PFSK-1 (cell line): ENCODE results near the gene LDLR.

Source experiments
- POLR2AphosphoS5 ChIP-seq: IDR thresholded peaks from 2 replicates; pipeline ENCODE4 v1.6.1; 2012; ENCODE audit warnings: low read depth, mild to moderate bottlenecking, control low read depth, low read length, moderate library complexity
- SIN3A ChIP-seq: IDR thresholded peaks from 2 replicates; pipeline ENCODE4 v1.6.1; 2012; ENCODE audit warnings: mild to moderate bottlenecking, low read length, moderate library complexity, borderline replicate concordance; ENCODE audit not compliant: insufficient read depth
- TAF1 ChIP-seq: IDR thresholded peaks from 2 replicates; pipeline ENCODE4 v1.6.1; 2012; ENCODE audit warnings: low read length, control low read depth, borderline replicate concordance; ENCODE audit not compliant: insufficient read depth

DNA sequence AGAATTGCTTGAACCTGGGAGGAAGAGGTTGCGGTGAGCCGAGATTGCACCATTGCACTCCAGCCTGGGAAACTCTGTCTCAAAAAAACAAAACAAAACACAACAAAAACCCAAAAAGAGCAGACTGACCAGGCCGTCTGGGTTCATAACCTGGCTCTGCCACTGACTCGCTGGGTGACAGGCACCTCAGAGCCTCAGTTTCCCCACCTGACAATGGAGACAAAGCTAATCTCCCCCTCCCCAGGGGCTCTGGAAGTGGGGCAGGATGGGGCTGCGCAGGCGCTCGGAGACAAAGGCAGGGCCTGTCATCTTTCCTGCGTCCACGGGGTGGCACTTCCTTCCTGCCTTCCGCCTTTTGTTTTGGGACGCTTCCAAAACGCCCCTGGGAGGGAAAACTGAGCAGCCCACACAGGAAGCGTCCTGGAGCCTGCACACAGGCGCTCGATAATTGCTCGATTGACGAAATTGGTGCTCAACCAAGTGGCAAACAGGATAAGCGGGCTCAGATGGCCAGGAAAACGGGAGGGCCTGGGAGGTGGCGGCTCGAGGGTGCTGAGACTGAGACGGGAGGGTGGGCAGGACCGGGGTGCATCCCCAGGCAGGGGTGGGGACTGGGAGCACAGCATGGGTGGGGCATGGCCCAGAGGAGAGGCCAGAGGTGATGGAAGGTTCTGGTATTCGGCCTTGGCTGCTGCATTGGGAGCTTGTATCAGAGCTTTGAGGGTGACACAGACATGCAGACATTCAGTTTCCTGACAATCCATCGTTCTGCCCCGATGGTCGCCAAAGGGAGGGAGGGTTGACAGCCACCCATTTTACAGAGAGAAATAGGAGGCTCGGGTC lies 48.5 kb downstream of the LDLR start:
- peak; percentile 64 for TF ChIP-seq POLR2AphosphoS5
- TF ChIP-seq TAF1: no peak
- no peak; the same call in 1 of the 2 replicates for TF ChIP-seq SIN3A
